Measurements from ENCODE around the gene GARNL3. TPM values are rescaled to one million over a fixed set of nuclear protein-coding genes. Genes with fewer than 3 reads are reported as not detected.

Gene GARNL3
- total RNA-seq, 1 experiment from 2014 or later = 15.5 TPM

- CTCF ChIA-PET = no interaction called here
- Histone ChIP-seq H3K9ac (ENCODE audit: low read length) (no peak overlapping the region), H3K27me3 (ENCODE audit: low read length) (no peaks in the 10 kb centered on the region), H3K9me2 (replicated peaks; ENCODE audit: low read length) (no peaks in the 10 kb centered on the region), H3K4me3 (ENCODE audit: low read length) (0 out of 2 replicates have a peak overlapping the region, but pooled peaks have one; percentile 28), H3K4me1 (ENCODE audit: insufficient read depth, low read length) (peaks cover 22% of the 10 kb centered on the region), H3K9me3 (ENCODE audit: low read length) (no peaks in the 10 kb centered on the region), H3K4me2 (ENCODE audit: low read length) (peak overlapping the region; percentile 68), H4K20me1 (ENCODE audit: low read length) (no peaks in the 10 kb centered on the region), H3K27ac (ENCODE audit: low read length) (peak overlapping the region; percentile 72), H3F3A (ENCODE audit: low read length, unreplicated experiment) (peaks cover 6% of the 10 kb centered on the region), H3K36me3 (ENCODE audit: low read depth, low read length) (no peaks in the 10 kb centered on the region), H2AFZ (ENCODE audit: low read length) (peak overlapping the region; percentile 53; the same call in 1 of the 2 replicates), H3K79me2 (ENCODE audit: low read length) (no peaks in the 10 kb centered on the region)
- DNase-seq (peak; percentile 84), ATAC-seq (peak; percentile 96)
- no TSS peak for BruUV-seq (replicated peaks)
- intact Hi-C loops (cut with micrococcal nuclease) = loop anchor here (10.0 kb wide), 1 partner anchor 54 kb away; no protein-coding TSS in a partner anchor
- POLR2A ChIA-PET (ENCODE audit: unreplicated experiment) = no interaction called here
- TF ChIP-seq EZH2phosphoT487 (IDR thresholded peaks at IDR 0.05; ENCODE audit: borderline replicate concordance, low read length) (no peak), CTCF (conservative IDR thresholded peaks at IDR 0.05; ENCODE audit: low read depth, low read length) (no peak)
These were observed 65.9 kb downstream of the GARNL3 start for GRCh38 chr9:127330501-127330900.

GRCh38 chr9:127333221-127334064 lies 68.9 kb downstream of the GARNL3 start:
- DNase-seq (no peak), ATAC-seq (no peak)
- H3K27ac ChIP-seq (ENCODE audit: low read length) = no peak overlapping the region
- H3K4me3 ChIP-seq (ENCODE audit: low read length) = no peak overlapping the region
- no peaks in the 10 kb centered on the region for H3K9me3 ChIP-seq (ENCODE audit: low read length)
- ChIA-PET CTCF (no interaction called here), POLR2A (ENCODE audit: unreplicated experiment) (no interaction called here)
- intact Hi-C loops (cut with micrococcal nuclease) = loop anchor here (10.0 kb wide), 1 partner anchor 51 kb away; no protein-coding TSS in a partner anchor
- no peak for TF ChIP-seq EZH2phosphoT487 (IDR thresholded peaks at IDR 0.05; ENCODE audit: borderline replicate concordance, low read length)
- no peak for TF ChIP-seq CTCF (conservative IDR thresholded peaks at IDR 0.05; ENCODE audit: low read depth, low read length)
- H3K79me2 ChIP-seq (ENCODE audit: low read length) = no peaks in the 10 kb centered on the region
- H2AFZ ChIP-seq (ENCODE audit: low read length) = no peak overlapping the region
- H4K20me1 ChIP-seq (ENCODE audit: low read length) = no peaks in the 10 kb centered on the region
- no TSS peak for BruUV-seq (replicated peaks)
- H3K36me3 ChIP-seq (ENCODE audit: low read depth, low read length) = no peaks in the 10 kb centered on the region
- H3K27me3 ChIP-seq (ENCODE audit: low read length) = no peaks in the 10 kb centered on the region
- H3F3A ChIP-seq (ENCODE audit: low read length, unreplicated experiment) = peaks cover 6% of the 10 kb centered on the region
- peaks cover 48% of the 10 kb centered on the region for H3K4me1 ChIP-seq (ENCODE audit: insufficient read depth, low read length)
- H3K4me2 ChIP-seq (ENCODE audit: low read length) = no peak overlapping the region
- no peak overlapping the region for H3K9ac ChIP-seq (ENCODE audit: low read length)
- H3K9me2 ChIP-seq (replicated peaks; ENCODE audit: low read length) = no peaks in the 10 kb centered on the region

DNA sequence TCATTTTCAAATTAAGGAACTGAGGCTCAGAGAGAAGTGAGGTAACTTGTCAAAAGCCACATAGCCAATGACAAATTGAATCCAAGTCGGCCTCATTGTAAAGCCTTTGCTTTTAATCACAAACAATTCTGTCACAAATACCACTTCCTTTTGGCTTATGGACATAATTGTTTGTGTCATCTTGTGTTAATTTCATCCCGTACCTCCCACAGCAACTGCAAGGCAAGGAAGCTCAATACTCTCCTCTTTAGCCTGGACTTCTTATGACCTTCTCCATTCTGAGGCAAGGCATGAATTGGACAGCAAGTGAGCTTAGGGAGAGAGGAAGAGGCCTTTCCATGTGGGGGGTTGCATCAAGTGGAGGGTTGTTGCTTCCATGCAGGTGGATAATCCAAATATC lies 70.2 kb downstream of the GARNL3 start:
- H3K9ac ChIP-seq (ENCODE audit: low read length) = no peak overlapping the region
- no peaks in the 10 kb centered on the region for H3K9me2 ChIP-seq (replicated peaks; ENCODE audit: low read length)
- H3K27ac ChIP-seq (ENCODE audit: low read length) = no peak overlapping the region
- H3K9me3 ChIP-seq (ENCODE audit: low read length) = no peaks in the 10 kb centered on the region
- peaks cover 6% of the 10 kb centered on the region for H3F3A ChIP-seq (ENCODE audit: low read length, unreplicated experiment)
- no TSS peak for BruUV-seq (replicated peaks)
- no peak for DNase-seq
- no peak overlapping the region for H2AFZ ChIP-seq (ENCODE audit: low read length)
- POLR2A ChIA-PET (ENCODE audit: unreplicated experiment) = no interaction called here
- no peaks in the 10 kb centered on the region for H3K27me3 ChIP-seq (ENCODE audit: low read length)
- H4K20me1 ChIP-seq (ENCODE audit: low read length) = no peaks in the 10 kb centered on the region
- no peak for ATAC-seq
- no peaks in the 10 kb centered on the region for H3K79me2 ChIP-seq (ENCODE audit: low read length)
- peaks cover 39% of the 10 kb centered on the region for H3K4me1 ChIP-seq (ENCODE audit: insufficient read depth, low read length)
- intact Hi-C loops (cut with micrococcal nuclease) = loop anchor here (5.0 to 10.0 kb wide), 2 partner anchors 50 to 52 kb away; no protein-coding TSS in a partner anchor
- H3K4me2 ChIP-seq (ENCODE audit: low read length) = no peak overlapping the region
- CTCF ChIA-PET = no interaction called here
- TF ChIP-seq EZH2 (IDR thresholded peaks at IDR 0.05; ENCODE audit: low read length, unreplicated experiment) (no peak), EZH2phosphoT487 (IDR thresholded peaks at IDR 0.05; ENCODE audit: borderline replicate concordance, low read length) (no peak), CTCF (conservative IDR thresholded peaks at IDR 0.05; ENCODE audit: low read depth, low read length) (no peak)
- no peak overlapping the region for H3K4me3 ChIP-seq (ENCODE audit: low read length)
- no peaks in the 10 kb centered on the region for H3K36me3 ChIP-seq (ENCODE audit: low read depth, low read length)

Measured in PC-3 (cell line).